GM18870 (cell line): ENCODE measurements around the gene ZNF652.
"Not testable (repeated sequence)": the region's sequence is repeated elsewhere in the genome, so short reads cannot be mapped to it uniquely, and the experiment has no call there.

Experiments
- ATAC-seq: cut with Tn5 transposase; IDR thresholded peaks from one replicate; pipeline ENCODE4 v1.9.1; 2021; ENCODE audit warnings: moderate library complexity; ENCODE audit not compliant: unreplicated experiment

The ZNF652 gene

GRCh38 chr17:49277638-49278037 lies 84.4 kb downstream of the ZNF652 start:
- ATAC-seq: no peak

GRCh38 chr17:49275981-49276380 lies 86.1 kb downstream of the ZNF652 start:
- not testable (repeated sequence) for ATAC-seq

- ATAC-seq: no peak
Measured at GRCh38 chr17:49269356-49269755, 92.7 kb downstream of the ZNF652 start.

GRCh38 chr17:49267912-49268311 lies 94.1 kb downstream of the ZNF652 start:
- ATAC-seq: no peak

- ATAC-seq: no peak
Measured at GRCh38 chr17:49266233-49266632, 95.8 kb downstream of the ZNF652 start.

- not testable (repeated sequence) for ATAC-seq
Measured at GRCh38 chr17:49261540-49261939, 100.5 kb downstream of the ZNF652 start.

GRCh38 chr17:49260817-49261291 lies 101.2 kb downstream of the ZNF652 start:
- ATAC-seq: no peak

GRCh38 chr17:49260011-49260816 lies 101.8 kb downstream of the ZNF652 start:
- ATAC-seq: no peak

- no peak for ATAC-seq
Measured at GRCh38 chr17:49259663-49260010, 102.4 kb downstream of the ZNF652 start.

- no peak for ATAC-seq
Measured at GRCh38 chr17:49258394-49258793, 103.7 kb downstream of the ZNF652 start.

- no peak for ATAC-seq
Measured at GRCh38 chr17:49255125-49255524, 106.9 kb downstream of the ZNF652 start.

GRCh38 chr17:49254066-49254465 lies 108.0 kb downstream of the ZNF652 start:
- no peak for ATAC-seq

GRCh38 chr17:49252148-49252695 lies 109.8 kb downstream of the ZNF652 start:
- ATAC-seq: no peak

GRCh38 chr17:49249890-49250522 lies 112.0 kb downstream of the ZNF652 start:
- ATAC-seq: no peak

- ATAC-seq: no peak
Measured at GRCh38 chr17:49249292-49249794, 112.7 kb downstream of the ZNF652 start.

- ATAC-seq: no peak
Measured at GRCh38 chr17:49247944-49248343, 114.1 kb downstream of the ZNF652 start.

- no peak for ATAC-seq
Measured at GRCh38 chr17:49244839-49245238, 117.2 kb downstream of the ZNF652 start.
